ENCODE results near the gene NPDC1. TPM values are rescaled to one million over a fixed set of nuclear protein-coding genes. Genes with fewer than 3 reads are reported as not detected.
"Not testable (repeated sequence)": the region's sequence is repeated elsewhere in the genome, so short reads cannot be mapped to it uniquely, and the experiment has no call there.

NPDC1 gene
- total RNA-seq, 1 experiment from 2014 or later = not detected

- no peaks in the 10 kb centered on the region; the same call in 1 of the 2 replicates for H3K4me1 ChIP-seq (replicated peaks)
- H3K9me3 ChIP-seq (replicated peaks) = no peaks in the 10 kb centered on the region
- DNase-seq (ENCODE audit: low read depth in 1 of 2, low spot score in 2 of 2) = peak; percentile 49 to 72
- peaks cover 16% of the 10 kb centered on the region; the same call in 1 of the 2 replicates for H3K27me3 ChIP-seq (replicated peaks)
- no peaks in the 10 kb centered on the region for H3K36me3 ChIP-seq
- no peak overlapping the region for H3K27ac ChIP-seq
- H3K4me3 ChIP-seq = no peak overlapping the region
These were observed 11.1 kb downstream of the NPDC1 start for GRCh38 chr9:137034709-137035506.

- Histone ChIP-seq H3K27me3 (replicated peaks) (peaks cover 16% of the 10 kb centered on the region; the same call in 1 of the 2 replicates), H3K4me1 (replicated peaks) (no peaks in the 10 kb centered on the region; the same call in none of the 2 replicates), H3K27ac (no peak overlapping the region), H3K4me3 (no peak overlapping the region), H3K9me3 (replicated peaks) (no peaks in the 10 kb centered on the region), H3K36me3 (no peaks in the 10 kb centered on the region)
- DNase-seq (ENCODE audit: low read depth in 1 of 2, low spot score in 2 of 2) = no peak
These were observed 11.8 kb downstream of the NPDC1 start for GRCh38 chr9:137034039-137034708.

- H3K9me3 ChIP-seq (replicated peaks); H3K4me1 ChIP-seq (replicated peaks); DNase-seq (ENCODE audit: low read depth in 1 of 2, low spot score in 2 of 2); H3K4me3 ChIP-seq; H3K27ac ChIP-seq; H3K36me3 ChIP-seq: not testable (repeated sequence)
- peaks cover 18% of the 10 kb centered on the region for H3K27me3 ChIP-seq (replicated peaks)
These were observed 12.5 kb downstream of the NPDC1 start for GRCh38 chr9:137033481-137033880.

- H3K4me3 ChIP-seq = no peak overlapping the region
- no peak for DNase-seq (ENCODE audit: low read depth in 1 of 2, low spot score in 2 of 2)
- no peaks in the 10 kb centered on the region for H3K36me3 ChIP-seq
- H3K27ac ChIP-seq = no peak overlapping the region
- H3K9me3 ChIP-seq (replicated peaks) = no peaks in the 10 kb centered on the region
- peaks cover 9% of the 10 kb centered on the region for H3K4me1 ChIP-seq (replicated peaks)
- H3K27me3 ChIP-seq (replicated peaks) = peaks cover 16% of the 10 kb centered on the region
These were observed 13.1 kb downstream of the NPDC1 start for GRCh38 chr9:137032858-137033257.

- H3K4me3 ChIP-seq = no peak within 1 kb of the TSS
- no peaks in the 10 kb centered on the region for H3K9me3 ChIP-seq (replicated peaks)
- H3K36me3 ChIP-seq = no peaks in the 10 kb centered on the region
- DNase-seq (ENCODE audit: low read depth in 1 of 2, low spot score in 2 of 2) = no peak
- H3K27ac ChIP-seq = no peak within 1 kb of the TSS
- peaks cover 18% of the 10 kb centered on the region for H3K27me3 ChIP-seq (replicated peaks)
- H3K4me1 ChIP-seq (replicated peaks) = peaks cover 14% of the 10 kb centered on the region
These were observed 13.9 kb downstream of the NPDC1 start, which contains the start of gene FUT7 for GRCh38 chr9:137031904-137032640. FUT7 (minus strand) TSS chr9:137032088; CDS start chr9:137031991, 97 bp downstream.

GRCh38 chr9:137030538-137031527 is 15.1 kb downstream of the NPDC1 start:
- Histone ChIP-seq H3K27ac (no peak overlapping the region), H3K36me3 (no peaks in the 10 kb centered on the region), H3K4me3 (no peak overlapping the region), H3K27me3 (replicated peaks) (peaks cover 19% of the 10 kb centered on the region), H3K4me1 (replicated peaks) (peaks cover 14% of the 10 kb centered on the region), H3K9me3 (replicated peaks) (no peaks in the 10 kb centered on the region)
- no peak for DNase-seq (ENCODE audit: low read depth in 1 of 2, low spot score in 2 of 2)

GRCh38 chr9:137030006-137030405 is 16.0 kb downstream of the NPDC1 start:
- Histone ChIP-seq H3K36me3 (no peaks in the 10 kb centered on the region), H3K9me3 (replicated peaks) (no peaks in the 10 kb centered on the region), H3K4me1 (replicated peaks) (peaks cover 14% of the 10 kb centered on the region), H3K27me3 (replicated peaks) (peaks cover 14% of the 10 kb centered on the region), H3K27ac (no peak overlapping the region), H3K4me3 (no peak overlapping the region)
- no peak for DNase-seq (ENCODE audit: low read depth in 1 of 2, low spot score in 2 of 2)

- Histone ChIP-seq H3K4me1 (replicated peaks) (peaks cover 14% of the 10 kb centered on the region), H3K36me3 (no peaks in the 10 kb centered on the region), H3K9me3 (replicated peaks) (no peaks in the 10 kb centered on the region), H3K27me3 (replicated peaks) (peaks cover 9% of the 10 kb centered on the region), H3K4me3 (no peak overlapping the region), H3K27ac (no peak overlapping the region)
- peak; percentile 66 to 77 for DNase-seq (ENCODE audit: low read depth in 1 of 2, low spot score in 2 of 2)
These were observed 16.7 kb downstream of the NPDC1 start for GRCh38 chr9:137029058-137029936.

DNA sequence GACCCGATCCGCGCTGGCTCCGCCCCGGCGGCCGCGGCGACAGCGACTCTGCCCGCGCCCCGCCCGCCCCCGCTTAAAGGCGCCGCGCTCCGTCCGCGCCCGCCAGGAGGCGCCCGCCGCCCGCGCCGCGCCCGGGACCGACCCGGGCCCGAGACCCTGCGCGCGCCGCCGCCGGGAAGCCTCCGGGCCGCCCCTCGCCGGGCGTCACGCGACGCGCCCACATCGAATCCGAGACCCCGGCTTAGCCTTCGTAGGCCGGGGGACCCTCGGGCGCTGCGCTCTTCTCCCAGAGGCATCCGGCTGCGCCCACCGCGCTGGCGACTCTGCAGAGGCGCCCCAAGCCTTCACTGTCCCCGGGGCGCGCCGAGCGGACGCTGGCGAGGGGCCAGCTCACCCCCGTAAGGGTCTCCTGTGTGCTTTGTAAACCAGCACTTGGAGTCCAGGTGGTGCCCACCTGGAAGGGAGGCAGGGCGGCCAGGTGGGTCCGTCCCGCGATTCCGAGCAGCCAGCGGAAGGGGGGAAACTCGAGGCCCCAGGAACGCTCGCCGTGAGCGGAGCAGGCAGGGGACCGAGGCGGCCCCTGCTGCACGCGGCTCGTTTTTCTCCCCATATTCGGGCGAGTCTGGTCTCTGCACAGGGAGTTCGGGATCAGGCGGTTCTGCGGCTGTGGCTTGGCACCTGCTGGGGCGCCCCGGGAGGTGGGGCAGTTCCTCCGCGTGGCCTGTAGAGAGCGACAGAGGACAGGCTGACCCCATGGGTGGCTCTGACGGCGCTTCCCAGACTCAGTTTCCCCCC is 17.5 kb downstream of the NPDC1 start:
- H3K4me3 ChIP-seq = 0 out of 2 replicates have a peak overlapping the region, but pooled peaks have one; percentile 11
- H3K9me3 ChIP-seq (replicated peaks) = no peaks in the 10 kb centered on the region
- no peaks in the 10 kb centered on the region for H3K36me3 ChIP-seq
- DNase-seq (ENCODE audit: low read depth in 1 of 2, low spot score in 2 of 2) = no peak
- H3K27me3 ChIP-seq (replicated peaks) = peaks cover 9% of the 10 kb centered on the region
- peaks cover 14% of the 10 kb centered on the region for H3K4me1 ChIP-seq (replicated peaks)
- no peak overlapping the region for H3K27ac ChIP-seq

- no peak within 1 kb of the TSS for H3K27ac ChIP-seq
- DNase-seq (ENCODE audit: low read depth in 1 of 2, low spot score in 2 of 2) = no peak
These were observed 18.4 kb downstream of the NPDC1 start, which contains the start of gene ABCA2 for GRCh38 chr9:137027369-137028262. ABCA2 (minus strand) TSS chr9:137028237; CDS start chr9:137028140, 97 bp downstream.

GRCh38 chr9:137026828-137027227 is 19.1 kb downstream of the NPDC1 start:
- no peak for DNase-seq (ENCODE audit: low read depth in 1 of 2, low spot score in 2 of 2)
- H3K27ac ChIP-seq = no peak overlapping the region
- H3K9me3 ChIP-seq (replicated peaks) = no peaks in the 10 kb centered on the region
- peaks cover 14% of the 10 kb centered on the region for H3K4me1 ChIP-seq (replicated peaks)
- no peak overlapping the region for H3K4me3 ChIP-seq
- H3K27me3 ChIP-seq (replicated peaks) = peaks cover 9% of the 10 kb centered on the region
- no peaks in the 10 kb centered on the region for H3K36me3 ChIP-seq

More at GRCh38 chr9:137027369-137028262, 18.4 kb downstream of the NPDC1 start, which contains the start of gene ABCA2:
- Histone ChIP-seq H3K27me3 (replicated peaks) (peaks cover 9% of the 10 kb centered on the region), H3K36me3 (no peaks in the 10 kb centered on the region), H3K9me3 (replicated peaks) (no peaks in the 10 kb centered on the region), H3K4me1 (replicated peaks) (peaks cover 14% of the 10 kb centered on the region), H3K4me3 (peak within 1 kb of the TSS; percentile 20)
